Measurements from ENCODE around the gene TOP2B. TPM values are rescaled to one million over a fixed set of nuclear protein-coding genes. Genes with fewer than 3 reads are reported as not detected.

Gene TOP2B, protein sequence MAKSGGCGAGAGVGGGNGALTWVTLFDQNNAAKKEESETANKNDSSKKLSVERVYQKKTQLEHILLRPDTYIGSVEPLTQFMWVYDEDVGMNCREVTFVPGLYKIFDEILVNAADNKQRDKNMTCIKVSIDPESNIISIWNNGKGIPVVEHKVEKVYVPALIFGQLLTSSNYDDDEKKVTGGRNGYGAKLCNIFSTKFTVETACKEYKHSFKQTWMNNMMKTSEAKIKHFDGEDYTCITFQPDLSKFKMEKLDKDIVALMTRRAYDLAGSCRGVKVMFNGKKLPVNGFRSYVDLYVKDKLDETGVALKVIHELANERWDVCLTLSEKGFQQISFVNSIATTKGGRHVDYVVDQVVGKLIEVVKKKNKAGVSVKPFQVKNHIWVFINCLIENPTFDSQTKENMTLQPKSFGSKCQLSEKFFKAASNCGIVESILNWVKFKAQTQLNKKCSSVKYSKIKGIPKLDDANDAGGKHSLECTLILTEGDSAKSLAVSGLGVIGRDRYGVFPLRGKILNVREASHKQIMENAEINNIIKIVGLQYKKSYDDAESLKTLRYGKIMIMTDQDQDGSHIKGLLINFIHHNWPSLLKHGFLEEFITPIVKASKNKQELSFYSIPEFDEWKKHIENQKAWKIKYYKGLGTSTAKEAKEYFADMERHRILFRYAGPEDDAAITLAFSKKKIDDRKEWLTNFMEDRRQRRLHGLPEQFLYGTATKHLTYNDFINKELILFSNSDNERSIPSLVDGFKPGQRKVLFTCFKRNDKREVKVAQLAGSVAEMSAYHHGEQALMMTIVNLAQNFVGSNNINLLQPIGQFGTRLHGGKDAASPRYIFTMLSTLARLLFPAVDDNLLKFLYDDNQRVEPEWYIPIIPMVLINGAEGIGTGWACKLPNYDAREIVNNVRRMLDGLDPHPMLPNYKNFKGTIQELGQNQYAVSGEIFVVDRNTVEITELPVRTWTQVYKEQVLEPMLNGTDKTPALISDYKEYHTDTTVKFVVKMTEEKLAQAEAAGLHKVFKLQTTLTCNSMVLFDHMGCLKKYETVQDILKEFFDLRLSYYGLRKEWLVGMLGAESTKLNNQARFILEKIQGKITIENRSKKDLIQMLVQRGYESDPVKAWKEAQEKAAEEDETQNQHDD (N-terminal part only)
- total RNA-seq (100 to 1,000 TPM; 211 to 251 TPM), polyA plus RNA-seq (ENCODE audit: insufficient read length in 2 of 2) (100 to 1,000 TPM; 257 to 331 TPM)
- long read RNA-seq, donor 1, full-length matches to known transcripts, result 6 of 18 reads
- long read RNA-seq, donor 1, partial matches to known transcripts, result 12 of 18 reads
- long read RNA-seq, donor 1, other reads (novel, unspliced or antisense), result 0 of 18 reads
- long read RNA-seq, donor 2, full-length matches to known transcripts, result 5 of 5 reads
- long read RNA-seq, donor 2, partial matches to known transcripts, result 0 of 5 reads
- long read RNA-seq, donor 2, other reads (novel, unspliced or antisense), result 0 of 5 reads
- long read RNA-seq, donor 3, full-length matches to known transcripts, result 5 of 21 reads
- long read RNA-seq, donor 3, partial matches to known transcripts, result 16 of 21 reads
- long read RNA-seq, donor 3, other reads (novel, unspliced or antisense), result 0 of 21 reads
- long read RNA-seq, donor 4, full-length matches to known transcripts, result 3 of 23 reads
- long read RNA-seq, donor 4, partial matches to known transcripts, result 20 of 23 reads
- long read RNA-seq, donor 4, other reads (novel, unspliced or antisense), result 0 of 23 reads

GRCh38 chr3:25664812-25665314 is at the start of gene TOP2B:
Gene TOP2B (minus strand): TSS chr3:25664907. CDS start chr3:25664297, 610 bp downstream.
- WGBS (ENCODE audit: insufficient coverage), result 0% methylated on average over 32 of the region's 33 CpGs
- H3K9me3 ChIP-seq (ENCODE audit: control insufficient read depth, insufficient read depth, low read length), result no peaks in the 10 kb centered on the region
- peak within 1 kb of the TSS; percentile 95 for H3K27ac ChIP-seq (ENCODE audit: low read depth, low read length)

GRCh38 chr3:25713341-25713985 is 48.8 kb upstream of the TOP2B start:
- DNase-seq (ENCODE audit: low read depth in 4 of 6, low spot score in 6 of 6), result no peak
- Histone ChIP-seq H3K4me3 (ENCODE audit: low read depth, low read length) (no peak overlapping the region), H3K4me1 (ENCODE audit: control insufficient read depth, insufficient read depth, low read length) (no peaks in the 10 kb centered on the region), H3K9me3 (ENCODE audit: control insufficient read depth, insufficient read depth, low read length) (peaks cover 3% of the 10 kb centered on the region), H3K27ac (ENCODE audit: low read depth, low read length) (no peak overlapping the region), H3K36me3 (ENCODE audit: control insufficient read depth, insufficient read depth, low read length) (no peaks in the 10 kb centered on the region), H3K27me3 (ENCODE audit: control insufficient read depth, insufficient read depth, low read length) (no peaks in the 10 kb centered on the region)
- WGBS (ENCODE audit: insufficient coverage), result 90% methylated on average over 7 of the region's 11 CpGs

More at GRCh38 chr3:25664812-25665314, at the start of gene TOP2B:
- H3K4me1 ChIP-seq (ENCODE audit: control insufficient read depth, insufficient read depth, low read length), result peaks cover 15% of the 10 kb centered on the region
- H3K36me3 ChIP-seq (ENCODE audit: control insufficient read depth, insufficient read depth, low read length), result no peaks in the 10 kb centered on the region
- H3K27me3 ChIP-seq (ENCODE audit: control insufficient read depth, insufficient read depth, low read length), result no peaks in the 10 kb centered on the region
- peak within 1 kb of the TSS; percentile 70 for H3K4me3 ChIP-seq (ENCODE audit: low read depth, low read length)
- peak; percentile 94 to 99 (median 96) for DNase-seq (ENCODE audit: low read depth in 4 of 6, low spot score in 6 of 6)

DNA sequence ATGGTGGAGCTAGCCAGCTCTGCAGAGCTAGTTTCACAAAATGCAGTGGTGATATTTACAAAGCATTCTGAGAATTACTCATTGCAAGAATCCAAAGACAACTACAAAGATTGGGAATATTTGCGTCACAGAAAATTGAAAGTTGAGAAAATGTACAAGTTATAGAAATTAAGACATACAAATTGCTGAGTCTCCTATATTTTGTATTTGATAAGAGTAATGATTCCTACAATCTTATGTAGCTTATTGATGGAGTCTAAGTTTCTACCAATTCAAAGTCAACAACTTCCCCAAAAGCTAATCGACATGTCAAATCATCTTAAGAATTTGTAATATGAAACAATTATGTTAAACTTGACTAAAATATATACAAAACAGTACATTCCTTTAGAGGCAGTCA is 46.4 kb upstream of the TOP2B start:
- no peaks in the 10 kb centered on the region for H3K27me3 ChIP-seq (ENCODE audit: control insufficient read depth, insufficient read depth, low read length)
- no peak overlapping the region for H3K4me3 ChIP-seq (ENCODE audit: low read depth, low read length)
- peaks cover 2% of the 10 kb centered on the region for H3K9me3 ChIP-seq (ENCODE audit: control insufficient read depth, insufficient read depth, low read length)
- H3K27ac ChIP-seq (ENCODE audit: low read depth, low read length), result no peak overlapping the region
- no peaks in the 10 kb centered on the region for H3K4me1 ChIP-seq (ENCODE audit: control insufficient read depth, insufficient read depth, low read length)
- no peak for DNase-seq (ENCODE audit: low read depth in 4 of 6, low spot score in 6 of 6)
- H3K36me3 ChIP-seq (ENCODE audit: control insufficient read depth, insufficient read depth, low read length), result no peaks in the 10 kb centered on the region
- WGBS (ENCODE audit: insufficient coverage), result no CpG with 5 or more reads among the region's 2 CpGs

DNA sequence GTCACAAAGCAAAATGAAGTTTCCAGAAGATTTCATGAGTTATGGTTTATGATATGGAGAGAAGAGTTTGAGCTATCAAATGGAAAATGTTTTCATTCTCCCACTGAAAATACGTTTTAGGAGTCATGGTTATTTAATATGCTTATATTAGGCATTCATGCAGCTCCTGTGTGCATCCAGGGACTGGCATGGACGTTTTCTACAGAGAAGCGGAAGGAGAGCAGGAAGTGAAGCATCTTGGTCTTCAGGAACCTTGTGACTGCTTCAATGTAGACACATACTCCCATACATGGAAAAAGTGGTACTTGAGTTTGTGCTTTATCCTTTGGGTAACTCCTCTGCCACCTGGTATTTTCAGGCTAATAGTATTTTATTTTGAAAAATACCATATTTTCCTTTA is 43.3 kb upstream of the TOP2B start:
- Histone ChIP-seq H3K27me3 (ENCODE audit: control insufficient read depth, insufficient read depth, low read length) (no peaks in the 10 kb centered on the region), H3K9me3 (ENCODE audit: control insufficient read depth, insufficient read depth, low read length) (no peaks in the 10 kb centered on the region), H3K4me3 (ENCODE audit: low read depth, low read length) (no peak overlapping the region), H3K4me1 (ENCODE audit: control insufficient read depth, insufficient read depth, low read length) (no peaks in the 10 kb centered on the region), H3K27ac (ENCODE audit: low read depth, low read length) (no peak overlapping the region), H3K36me3 (ENCODE audit: control insufficient read depth, insufficient read depth, low read length) (no peaks in the 10 kb centered on the region)
- no peak for DNase-seq (ENCODE audit: low read depth in 4 of 6, low spot score in 6 of 6)
- no CpG with 5 or more reads among the region's 3 CpGs for WGBS (ENCODE audit: insufficient coverage)

DNA sequence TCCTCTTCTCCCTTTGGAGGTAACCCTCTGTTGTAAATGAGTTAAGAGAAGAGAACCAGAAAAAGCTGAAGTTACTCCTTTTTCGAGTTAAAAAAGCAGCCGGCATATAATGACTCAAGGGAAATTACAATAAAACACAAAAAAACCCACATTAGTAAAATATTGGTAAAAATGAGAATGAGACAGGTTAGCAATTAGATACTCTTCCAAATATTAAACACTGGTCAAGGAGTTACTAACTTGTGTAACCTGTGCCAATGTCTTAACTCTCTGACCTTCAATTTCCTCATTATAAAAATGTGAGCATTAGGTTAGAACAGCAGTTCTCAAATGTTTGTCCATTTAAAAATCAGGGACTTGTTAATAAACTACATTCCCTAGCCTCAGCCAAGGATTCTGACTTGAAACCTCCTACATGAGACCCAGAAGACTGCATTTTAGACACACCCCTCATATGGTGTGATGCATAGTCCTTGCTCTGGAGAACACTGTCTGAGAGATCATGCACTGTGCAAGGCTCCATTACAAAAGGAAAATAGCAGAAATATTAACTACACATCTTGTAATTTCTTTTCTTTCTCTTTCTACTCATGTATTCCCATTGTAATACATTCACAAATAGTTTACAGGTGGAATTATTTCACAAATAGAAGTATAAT is 42.7 kb upstream of the TOP2B start:
- Histone ChIP-seq H3K4me3 (ENCODE audit: low read depth, low read length) (no peak overlapping the region), H3K27me3 (ENCODE audit: control insufficient read depth, insufficient read depth, low read length) (no peaks in the 10 kb centered on the region), H3K4me1 (ENCODE audit: control insufficient read depth, insufficient read depth, low read length) (no peaks in the 10 kb centered on the region), H3K36me3 (ENCODE audit: control insufficient read depth, insufficient read depth, low read length) (no peaks in the 10 kb centered on the region), H3K27ac (ENCODE audit: low read depth, low read length) (no peak overlapping the region), H3K9me3 (ENCODE audit: control insufficient read depth, insufficient read depth, low read length) (no peaks in the 10 kb centered on the region)
- no peak for DNase-seq (ENCODE audit: low read depth in 4 of 6, low spot score in 6 of 6)
- WGBS (ENCODE audit: insufficient coverage), result no CpG with 5 or more reads among the region's 2 CpGs

GRCh38 chr3:25706213-25706612 is 41.5 kb upstream of the TOP2B start:
- WGBS (ENCODE audit: insufficient coverage), result 86% methylated on average over 1 of the region's 4 CpGs
- Histone ChIP-seq H3K4me1 (ENCODE audit: control insufficient read depth, insufficient read depth, low read length) (no peaks in the 10 kb centered on the region), H3K27ac (ENCODE audit: low read depth, low read length) (no peak overlapping the region), H3K9me3 (ENCODE audit: control insufficient read depth, insufficient read depth, low read length) (no peaks in the 10 kb centered on the region), H3K4me3 (ENCODE audit: low read depth, low read length) (no peak overlapping the region), H3K36me3 (ENCODE audit: control insufficient read depth, insufficient read depth, low read length) (no peaks in the 10 kb centered on the region), H3K27me3 (ENCODE audit: control insufficient read depth, insufficient read depth, low read length) (no peaks in the 10 kb centered on the region)
- no peak for DNase-seq (ENCODE audit: low read depth in 4 of 6, low spot score in 6 of 6)

DNA sequence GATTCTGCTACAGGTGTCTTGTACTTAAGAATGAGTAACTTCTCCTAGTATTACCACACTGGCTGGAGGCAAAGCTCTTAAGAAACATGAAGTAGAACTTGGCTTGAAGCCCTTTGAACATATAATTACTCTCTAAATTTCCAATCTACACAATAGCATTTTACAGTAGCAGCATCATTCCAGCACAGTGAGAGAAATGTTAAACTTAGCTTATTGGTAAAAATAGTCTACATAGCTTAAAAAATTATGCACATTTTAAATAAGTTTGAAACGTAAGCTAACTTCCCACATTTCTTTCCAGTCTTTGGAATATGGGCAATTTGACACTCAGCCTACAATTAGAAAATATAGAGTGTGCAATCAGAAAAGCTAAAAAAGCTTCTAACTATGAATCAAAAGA is 32.8 kb upstream of the TOP2B start:
- Histone ChIP-seq H3K36me3 (ENCODE audit: control insufficient read depth, insufficient read depth, low read length) (no peaks in the 10 kb centered on the region), H3K4me1 (ENCODE audit: control insufficient read depth, insufficient read depth, low read length) (no peaks in the 10 kb centered on the region), H3K27ac (ENCODE audit: low read depth, low read length) (no peak overlapping the region), H3K9me3 (ENCODE audit: control insufficient read depth, insufficient read depth, low read length) (no peaks in the 10 kb centered on the region), H3K4me3 (ENCODE audit: low read depth, low read length) (no peak overlapping the region), H3K27me3 (ENCODE audit: control insufficient read depth, insufficient read depth, low read length) (no peaks in the 10 kb centered on the region)
- no CpG with 5 or more reads among the region's 1 CpG for WGBS (ENCODE audit: insufficient coverage)
- DNase-seq (ENCODE audit: low read depth in 4 of 6, low spot score in 6 of 6), result peak in 1 of 6 donors; percentile 16

GRCh38 chr3:25695731-25696420 is 31.2 kb upstream of the TOP2B start:
- 100% methylated on average over 1 of the region's 4 CpGs for WGBS (ENCODE audit: insufficient coverage)
- DNase-seq (ENCODE audit: low read depth in 4 of 6, low spot score in 6 of 6), result no peak
- Histone ChIP-seq H3K9me3 (ENCODE audit: control insufficient read depth, insufficient read depth, low read length) (no peaks in the 10 kb centered on the region), H3K27ac (ENCODE audit: low read depth, low read length) (no peak overlapping the region), H3K4me1 (ENCODE audit: control insufficient read depth, insufficient read depth, low read length) (no peaks in the 10 kb centered on the region), H3K27me3 (ENCODE audit: control insufficient read depth, insufficient read depth, low read length) (no peaks in the 10 kb centered on the region), H3K4me3 (ENCODE audit: low read depth, low read length) (no peak overlapping the region), H3K36me3 (ENCODE audit: control insufficient read depth, insufficient read depth, low read length) (no peaks in the 10 kb centered on the region)

Measured in spinal cord (tissue), 10 donors.